CD4-positive, alpha-beta T cell (primary cell): ENCODE data around the gene PRPH. TPM values are rescaled to one million over a fixed set of nuclear protein-coding genes. Genes with fewer than 3 reads are reported as not detected.
"Not testable (repeated sequence)": the region's sequence is repeated elsewhere in the genome, so short reads cannot be mapped to it uniquely, and the experiment has no call there.

Source experiments
- ATAC-seq: fragments of 200-7000 bp; cut with Tn5 transposase; one replicate; pipeline ENCODE4 v1.10.0; 2022; ENCODE audit warnings: mild to moderate bottlenecking; ENCODE audit not compliant: poor library complexity
- CTCF ChIA-PET: fragments of 350-600 bp; sonication (Branson Sonifier 250); formaldehyde crosslinking; loops from one replicate; lab custom pipeline; 2021; ENCODE audit warnings: antibody characterized with exemption, inconsistent platforms; lab: Charles Lee
- POLR2A ChIA-PET: fragments of 350-600 bp; sonication (Branson Sonifier 250); formaldehyde crosslinking; loops from one replicate; lab custom pipeline; 2021; ENCODE audit warnings: antibody characterized with exemption, inconsistent platforms; lab: Charles Lee
- DNase-seq, 14 experiments: peaks; one replicate each; pipeline ENCODE4 v3.0.0-alpha.2; 2013 to 2020; ENCODE audit warnings: mixed read lengths in 2 of 14
- H3K27ac ChIP-seq, 2 donors: one replicate each; pipeline versions ENCODE4 v1.5.1 to v1.7.0; 2013; ENCODE audit warnings: low read length in 2 of 2, low read depth in 1 of 2, mild to moderate bottlenecking in 1 of 2
- H3K27me3 ChIP-seq, 2 experiments: 1 replicate in 1 of 2; 2 replicates in 1 of 2; pipeline versions ENCODE4 v1.6.1 to v1.7.0; 2013; ENCODE audit warnings: low read length in 2 of 2, control low read depth in 1 of 2, mild to moderate bottlenecking in 1 of 2, moderate library complexity in 1 of 2; ENCODE audit not compliant: insufficient read depth in 2 of 2, control insufficient read depth in 1 of 2
- H3K36me3 ChIP-seq: one replicate; pipeline ENCODE4 v1.6.1; 2013; ENCODE audit warnings: low read length, control low read depth; ENCODE audit not compliant: insufficient read depth
- H3K4me1 ChIP-seq: one replicate; pipeline ENCODE4 v1.6.1; 2013; ENCODE audit warnings: low read length, control low read depth; ENCODE audit not compliant: insufficient read depth
- H3K4me3 ChIP-seq: one replicate; pipeline ENCODE4 v1.5.1; 2013; ENCODE audit warnings: mild to moderate bottlenecking, low read length, moderate library complexity
- H3K9me3 ChIP-seq, 2 experiments: 1 replicate in 1 of 2; 2 replicates in 1 of 2; pipeline versions ENCODE4 v1.6.1 to v1.7.0; 2013; ENCODE audit warnings: low read length in 2 of 2, mild to moderate bottlenecking in 2 of 2, control low read depth in 1 of 2, moderate library complexity in 1 of 2; ENCODE audit not compliant: control insufficient read depth in 1 of 2, insufficient read depth in 1 of 2
- H3K27ac Mint-ChIP-seq: one replicate; pipeline ENCODE4 v1.8.0; 2020; ENCODE audit warnings: mixed read lengths
- H3K27me3 Mint-ChIP-seq: one replicate; pipeline ENCODE4 v1.8.0; 2021; ENCODE audit warnings: mixed read lengths
- H3K36me3 Mint-ChIP-seq: one replicate; pipeline ENCODE4 v1.8.0; 2021; ENCODE audit warnings: low read depth, mixed read lengths
- H3K4me1 Mint-ChIP-seq: one replicate; pipeline ENCODE4 v1.8.0; 2021; ENCODE audit warnings: low read depth, mixed read lengths
- H3K4me3 Mint-ChIP-seq: one replicate; pipeline ENCODE4 v1.8.0; 2020; ENCODE audit warnings: mild to moderate bottlenecking, mixed read lengths
- H3K9me3 Mint-ChIP-seq: one replicate; pipeline ENCODE4 v1.8.0; 2020; ENCODE audit warnings: mixed read lengths
- CTCF ChIP-seq: fragments of 200-600 bp; IDR thresholded peaks from one replicate; pipeline ENCODE4 v1.8.0; 2022; ENCODE audit warnings: antibody characterized with exemption, mild to moderate bottlenecking
- intact Hi-C, 2 experiments: fragments of 100-400 bp; cut with DNase I in 1 of 2; cut with micrococcal nuclease in 1 of 2; formaldehyde crosslinking; loops; one replicate each; pipeline versions ENCODE4 v1.15.1 to v1.9.0; 2023 to 2025; cut with DNase I, micrococcal nuclease
- total RNA-seq, 174 experiments: library from RNA in 2 of 174; stranded (reverse) in 2 of 174; gene quantifications; one replicate each; pipeline ENCODE4 v1.2.3 and lab custom pipeline; 2021 to 2026

PRPH gene
- total RNA-seq, 2 experiments from 2014 or later, result 0.56 TPM; not detected in 1

DNA sequence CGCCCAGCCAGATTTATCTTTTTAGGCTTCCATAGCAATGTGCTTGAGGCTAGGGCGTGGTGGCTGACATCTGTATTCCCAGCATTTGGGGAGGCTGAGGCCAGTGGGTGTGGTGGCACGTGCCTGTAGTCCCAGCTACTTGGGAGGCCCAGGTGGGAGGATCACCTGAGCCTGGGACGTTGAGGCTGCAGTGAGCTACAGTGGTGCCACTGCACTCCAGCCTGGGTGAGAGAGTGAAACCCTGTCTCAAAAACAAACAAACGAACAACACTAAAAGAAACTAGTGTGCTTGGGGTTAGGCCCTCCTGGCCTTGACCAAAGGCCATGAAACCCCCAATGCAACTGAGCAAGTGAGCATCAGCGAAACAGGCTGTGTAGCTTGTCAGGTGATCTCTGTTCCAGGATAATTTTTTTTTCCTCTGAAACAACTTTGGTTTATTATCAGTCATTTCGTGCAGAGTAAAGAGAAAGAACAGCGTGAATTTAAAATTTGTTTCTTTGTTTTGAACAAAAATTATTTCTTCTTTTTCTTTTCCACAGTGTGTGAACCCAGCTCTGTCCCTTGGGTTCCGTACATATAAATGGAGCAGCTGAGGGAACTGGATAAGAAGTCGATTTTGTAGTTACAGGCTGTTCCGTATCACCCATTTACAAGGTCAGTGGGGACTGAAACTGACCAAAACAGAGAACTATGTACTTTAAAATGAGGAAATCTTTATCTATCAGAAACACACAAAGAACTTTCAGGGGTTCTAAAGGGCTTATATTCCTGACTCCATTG lies 38.9 kb upstream of the PRPH start:
- intact Hi-C loops, result no loop called here
- Mint-ChIP-seq H3K4me1 (no peaks in the 10 kb centered on the region), H3K27me3 (no peaks in the 10 kb centered on the region), H3K36me3 (no peaks in the 10 kb centered on the region), H3K27ac (no peak overlapping the region), H3K9me3 (no peaks in the 10 kb centered on the region), H3K4me3 (no peak overlapping the region)
- no peaks in the 10 kb centered on the region for H3K9me3 ChIP-seq
- TF ChIP-seq CTCF, result no peak
- H3K27ac ChIP-seq, result no peak overlapping the region
- no peaks in the 10 kb centered on the region for H3K36me3 ChIP-seq
- DNase-seq (no peak), ATAC-seq (no peak)
- H3K4me3 ChIP-seq, result no peak overlapping the region
- no peaks in the 10 kb centered on the region for H3K27me3 ChIP-seq
- ChIA-PET POLR2A (no interaction called here), CTCF (interaction anchor here (0.7 kb wide), 1 partner anchor 21 kb away, joined by 5 read pairs; no protein-coding TSS in a partner anchor)
- H3K4me1 ChIP-seq, result no peaks in the 10 kb centered on the region

DNA sequence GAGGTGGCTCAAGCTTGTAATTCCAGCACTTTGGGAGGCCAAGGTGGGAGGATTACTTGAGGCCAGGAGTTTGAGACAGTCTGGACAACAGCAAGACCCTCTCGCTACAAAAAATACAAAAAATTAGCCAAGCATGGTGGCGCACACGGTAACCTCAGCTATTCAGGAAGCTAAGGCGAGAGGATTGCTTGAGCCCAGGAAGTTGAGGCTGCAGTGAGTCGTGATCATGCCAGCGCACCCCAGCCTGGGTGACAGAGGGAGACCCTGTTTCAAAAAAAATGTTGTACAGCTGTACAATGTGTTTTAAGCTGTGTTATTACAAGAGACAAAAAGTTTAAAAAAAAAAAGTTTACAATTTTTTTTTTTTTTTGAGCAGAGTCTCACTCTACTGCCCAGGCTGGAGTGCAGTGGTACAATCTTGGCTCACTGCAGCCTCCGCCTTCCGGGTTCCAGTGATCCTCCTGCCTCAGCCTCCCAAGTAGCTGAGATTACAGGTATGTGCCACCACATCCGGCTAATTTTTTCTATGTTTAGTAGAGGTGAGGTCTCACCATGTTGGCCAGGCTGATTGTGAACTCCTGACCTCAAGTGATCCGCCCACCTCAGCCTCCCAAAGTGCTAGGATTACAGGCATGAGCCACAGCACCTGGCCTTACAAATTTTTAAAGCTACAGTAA lies 37.3 kb upstream of the PRPH start:
- H3K4me3 ChIP-seq, H3K4me3 Mint-ChIP-seq, H3K27ac ChIP-seq, H3K9me3 ChIP-seq, H3K4me1 Mint-ChIP-seq, POLR2A ChIA-PET, H3K36me3 Mint-ChIP-seq, H3K36me3 ChIP-seq, H3K27me3 ChIP-seq, H3K4me1 ChIP-seq, ATAC-seq, H3K27ac Mint-ChIP-seq, H3K9me3 Mint-ChIP-seq, intact Hi-C loops, H3K27me3 Mint-ChIP-seq, DNase-seq: not testable (repeated sequence)
- CTCF ChIA-PET, result interaction anchor here (1.1 kb wide), 1 partner anchor 10 kb away, joined by 3 read pairs; no protein-coding TSS in a partner anchor

DNA sequence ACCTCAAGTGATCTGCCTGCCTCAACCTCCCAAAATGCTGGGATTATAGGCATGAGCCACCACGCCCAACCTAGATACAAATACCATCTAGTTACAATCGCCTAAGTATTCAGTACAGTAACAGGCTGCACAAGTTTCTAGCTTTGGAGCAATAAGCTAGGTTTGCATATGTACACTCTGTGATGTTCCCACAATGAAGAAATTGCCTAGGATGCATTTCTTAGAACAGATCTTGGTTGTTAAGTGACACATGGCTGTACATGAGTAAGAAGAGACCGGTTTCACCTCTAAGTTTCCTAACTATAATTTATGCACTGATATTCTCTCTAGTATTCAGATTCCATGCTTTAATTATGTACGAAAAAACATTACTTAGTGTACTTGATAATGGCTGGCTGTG lies 35.5 kb upstream of the PRPH start:
- peaks cover 5% of the 10 kb centered on the region for H3K4me1 Mint-ChIP-seq
- Histone ChIP-seq H3K27ac (no peak overlapping the region), H3K36me3 (no peaks in the 10 kb centered on the region), H3K4me1 (peaks cover 7% of the 10 kb centered on the region), H3K9me3 (no peaks in the 10 kb centered on the region), H3K4me3 (no peak overlapping the region), H3K27me3 (no peaks in the 10 kb centered on the region)
- no peak overlapping the region for H3K4me3 Mint-ChIP-seq
- intact Hi-C loops, result no loop called here
- ChIA-PET POLR2A (no interaction called here), CTCF (no interaction called here)
- no peaks in the 10 kb centered on the region for H3K9me3 Mint-ChIP-seq
- H3K27ac Mint-ChIP-seq, result no peak overlapping the region
- DNase-seq (no peak), ATAC-seq (no peak)
- no peak for TF ChIP-seq CTCF
- no peaks in the 10 kb centered on the region for H3K27me3 Mint-ChIP-seq
- no peaks in the 10 kb centered on the region for H3K36me3 Mint-ChIP-seq
